ENCODE measurements around the gene CEND1.
"Not testable (repeated sequence)": the region's sequence is repeated elsewhere in the genome, so short reads cannot be mapped to it uniquely, and the experiment has no call there.

Gene CEND1

GRCh38 chr11:765802-766091, 24.1 kb downstream of the CEND1 start:
- in situ Hi-C loops (cut with HindIII; ENCODE audit: low sequenced_read_pairs) = loop anchor here (25.0 kb wide), 1 partner anchor 103 kb away; no protein-coding TSS in a partner anchor

GRCh38 chr11:765025-765801, 24.7 kb downstream of the CEND1 start:
- in situ Hi-C loops (cut with HindIII; ENCODE audit: low sequenced_read_pairs) = loop anchor here (25.0 kb wide), 1 partner anchor 103 kb away; no protein-coding TSS in a partner anchor

DNA sequence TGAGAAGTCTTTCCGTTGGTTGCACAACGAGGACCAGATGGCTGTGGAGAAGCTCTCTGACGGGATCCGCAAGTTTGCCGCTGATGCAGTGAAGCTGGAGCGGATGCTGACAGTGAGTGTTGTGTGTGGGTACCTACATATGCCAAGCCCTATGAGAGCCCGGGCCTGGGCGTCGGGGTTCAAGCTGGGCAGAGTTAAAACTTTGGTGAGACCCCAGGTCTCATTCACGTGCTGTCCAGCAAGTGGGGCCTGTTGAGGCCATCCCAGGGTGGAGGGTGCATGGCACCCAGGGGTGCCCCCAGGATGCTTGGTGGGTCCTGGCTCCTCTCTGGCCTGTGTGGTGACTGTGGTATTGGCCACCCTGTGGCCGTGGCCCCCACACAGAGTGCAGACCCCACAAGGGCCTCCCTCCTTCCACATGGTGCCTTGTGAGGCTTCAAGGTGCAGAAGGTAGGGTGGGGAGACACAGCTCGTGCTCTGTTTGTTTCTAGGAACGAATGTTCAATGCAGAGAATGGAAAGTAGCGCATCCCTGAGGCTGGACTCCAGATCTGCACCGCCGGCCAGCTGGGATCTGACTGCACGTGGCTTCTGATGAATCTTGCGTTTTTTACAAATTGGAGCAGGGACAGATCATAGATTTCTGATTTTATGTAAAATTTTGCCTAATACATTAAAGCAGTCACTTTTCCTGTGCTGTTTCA, 25.4 kb downstream of the CEND1 start:
- in situ Hi-C loops (cut with HindIII; ENCODE audit: low sequenced_read_pairs) = loop anchor here (25.0 kb wide), 1 partner anchor 102 kb away; no protein-coding TSS in a partner anchor

GRCh38 chr11:763549-764321, 26.2 kb downstream of the CEND1 start:
- in situ Hi-C loops (cut with HindIII; ENCODE audit: low sequenced_read_pairs) = loop anchor here (25.0 kb wide), 1 partner anchor 101 kb away; no protein-coding TSS in a partner anchor

- in situ Hi-C loops (cut with HindIII; ENCODE audit: low sequenced_read_pairs) = loop anchor here (25.0 kb wide), 1 partner anchor 101 kb away; no protein-coding TSS in a partner anchor
Observed at GRCh38 chr11:763073-763463, 26.8 kb downstream of the CEND1 start.

- in situ Hi-C loops (cut with HindIII; ENCODE audit: low sequenced_read_pairs) = loop anchor here (25.0 kb wide), 1 partner anchor 100 kb away; no protein-coding TSS in a partner anchor
Observed at GRCh38 chr11:762421-763072, 27.3 kb downstream of the CEND1 start.

DNA sequence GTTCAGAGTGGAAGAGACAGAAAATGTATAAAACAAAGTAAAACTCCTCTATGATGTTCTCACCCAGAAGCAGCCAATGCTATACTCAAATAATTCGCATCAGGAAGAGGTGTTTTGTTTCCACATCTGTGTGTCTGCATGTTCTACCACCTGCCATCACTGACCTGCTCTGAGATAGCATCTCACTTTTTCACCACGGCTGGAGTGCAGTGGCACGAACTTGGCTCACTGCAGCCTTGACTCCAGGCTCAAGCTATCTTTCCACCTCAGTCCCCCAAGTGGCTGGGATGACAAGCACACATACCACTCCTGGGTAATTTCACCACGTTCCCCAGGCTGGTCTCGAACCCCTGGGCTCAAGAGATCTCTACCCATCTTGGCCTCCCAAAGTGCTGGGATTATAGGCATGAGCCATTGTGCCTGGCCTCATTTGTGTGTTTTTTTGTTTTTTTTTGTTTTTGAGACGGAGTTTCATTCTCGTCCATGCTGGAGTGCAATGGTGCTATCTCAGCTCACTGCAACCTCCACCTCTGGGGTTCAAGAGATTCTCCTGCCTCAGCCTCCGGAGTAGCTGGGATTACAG, 28.3 kb downstream of the CEND1 start:
- in situ Hi-C loops (cut with HindIII; ENCODE audit: low sequenced_read_pairs) = loop anchor here (25.0 kb wide), 1 partner anchor 99 kb away; no protein-coding TSS in a partner anchor

GRCh38 chr11:760236-760635, 29.7 kb downstream of the CEND1 start:
- in situ Hi-C loops (cut with HindIII; ENCODE audit: low sequenced_read_pairs) = loop anchor here (25.0 kb wide), 1 partner anchor 98 kb away; no protein-coding TSS in a partner anchor

GRCh38 chr11:749731-750130, 40.2 kb downstream of the CEND1 start:
- in situ Hi-C loops (cut with HindIII; ENCODE audit: low sequenced_read_pairs) = loop anchor here (25.0 kb wide), 1 partner anchor 87 kb away; no protein-coding TSS in a partner anchor

DNA sequence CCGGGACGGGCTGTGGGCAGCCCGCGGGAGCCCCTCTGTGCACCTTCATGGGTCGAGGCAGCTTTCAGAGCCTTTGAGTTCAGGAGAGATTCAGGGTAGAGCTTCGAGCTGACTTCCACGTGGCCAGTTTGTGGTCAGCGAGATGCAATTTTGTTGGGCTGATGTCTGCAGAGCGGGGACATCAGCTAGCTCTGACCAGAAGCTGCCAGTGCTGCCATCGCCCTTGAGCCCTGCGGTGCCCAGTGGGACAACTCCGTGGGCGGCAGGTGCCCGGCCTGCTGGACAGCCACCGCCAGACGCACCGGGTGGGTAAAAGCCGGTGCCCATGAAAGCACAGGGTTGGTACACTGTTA, 41.9 kb downstream of the CEND1 start:
- in situ Hi-C loops (cut with HindIII; ENCODE audit: low sequenced_read_pairs) = no loop called here

DNA sequence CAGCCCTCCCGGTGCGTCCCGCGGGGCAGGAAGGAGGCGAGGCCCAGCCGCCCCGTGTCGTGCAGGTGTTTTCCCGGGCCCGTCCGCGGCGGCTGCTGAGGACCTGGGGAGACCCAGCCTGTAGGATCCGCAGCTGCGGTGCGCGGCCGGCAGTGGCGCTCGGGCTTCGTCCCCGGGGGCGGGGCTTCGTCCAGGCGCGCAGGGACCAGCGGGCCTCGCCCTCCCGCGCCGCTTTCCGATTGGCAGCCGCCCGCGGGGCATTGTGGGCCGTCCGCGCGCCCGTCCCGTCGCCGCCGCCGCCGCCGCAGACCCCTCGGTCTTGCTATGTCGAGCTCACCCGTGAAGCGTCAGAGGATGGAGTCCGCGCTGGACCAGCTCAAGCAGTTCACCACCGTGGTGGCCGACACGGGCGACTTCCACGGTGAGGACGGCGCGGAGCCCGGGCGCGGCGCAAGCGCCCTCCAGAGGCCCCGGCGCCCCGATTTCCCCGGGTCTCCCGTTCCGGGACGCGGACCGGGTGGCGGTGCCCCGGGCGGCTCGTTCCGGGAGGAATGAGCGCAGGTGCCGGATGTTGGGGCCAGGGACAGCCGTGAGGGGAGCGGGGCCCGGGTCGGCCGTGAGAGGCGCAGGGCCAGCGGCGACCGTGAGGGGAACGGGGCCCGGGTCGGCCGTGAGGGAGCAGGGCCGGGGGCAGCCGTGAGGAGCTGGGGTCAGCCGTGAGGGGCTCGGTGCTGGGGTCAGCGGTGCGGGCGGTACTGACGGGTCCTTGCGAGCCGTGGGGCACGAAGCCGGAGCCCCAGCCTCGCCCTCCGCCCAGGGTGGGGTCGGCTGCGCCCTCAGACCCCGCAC, 42.5 kb downstream of the CEND1 start, which contains the start of gene TALDO1:
Gene TALDO1, plus strand, starts transcription at position 307 of the 849 bp plus-strand sequence. Its CDS starts 18 bp downstream, at position 325.
- in situ Hi-C loops (cut with HindIII; ENCODE audit: low sequenced_read_pairs) = no loop called here

DNA sequence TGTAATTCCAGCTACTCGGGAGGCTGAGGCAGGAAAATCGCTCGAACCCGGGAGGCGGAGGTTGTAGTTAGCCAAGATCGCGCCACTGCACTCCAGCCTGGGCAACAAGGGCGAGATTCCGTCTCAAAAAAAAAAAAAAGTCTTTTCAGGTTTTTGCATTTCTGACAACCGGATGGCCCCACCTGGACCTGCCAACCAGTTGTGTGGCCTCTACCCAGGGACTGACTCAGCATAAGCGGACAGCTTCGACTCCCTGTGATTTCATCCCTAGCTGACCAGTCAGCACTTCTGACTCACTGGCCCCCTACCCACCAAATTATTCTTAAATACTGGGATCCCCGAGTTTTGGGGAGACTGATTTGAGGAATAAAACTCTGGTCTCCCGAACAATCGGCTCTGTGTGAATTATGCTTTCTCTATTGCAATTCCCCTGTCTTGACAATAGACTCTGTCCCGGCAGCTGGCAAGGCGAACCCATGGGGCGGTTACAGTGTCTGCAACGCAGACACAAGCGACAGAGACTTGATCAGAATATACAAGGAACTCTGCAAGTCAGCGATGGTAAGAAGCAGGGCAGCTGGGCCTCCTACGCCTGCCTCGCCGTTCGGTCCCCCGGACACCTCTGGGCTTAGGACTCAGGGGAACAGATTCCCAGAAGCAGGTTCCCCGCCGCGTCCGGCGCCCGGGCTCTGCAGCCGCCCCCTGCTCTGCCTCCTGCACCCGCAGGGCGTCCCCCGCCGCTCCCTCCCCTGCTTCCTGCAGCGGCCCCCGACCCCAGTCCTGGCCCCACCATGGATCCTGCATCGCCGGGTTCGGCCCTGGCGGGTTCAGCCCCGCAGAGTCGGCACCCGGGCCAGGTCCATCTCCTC, 43.4 kb downstream of the CEND1 start:
- in situ Hi-C loops (cut with HindIII; ENCODE audit: low sequenced_read_pairs) = no loop called here

- in situ Hi-C loops (cut with HindIII; ENCODE audit: low sequenced_read_pairs) = no loop called here
Observed at GRCh38 chr11:745428-745827, 44.5 kb downstream of the CEND1 start.

DNA sequence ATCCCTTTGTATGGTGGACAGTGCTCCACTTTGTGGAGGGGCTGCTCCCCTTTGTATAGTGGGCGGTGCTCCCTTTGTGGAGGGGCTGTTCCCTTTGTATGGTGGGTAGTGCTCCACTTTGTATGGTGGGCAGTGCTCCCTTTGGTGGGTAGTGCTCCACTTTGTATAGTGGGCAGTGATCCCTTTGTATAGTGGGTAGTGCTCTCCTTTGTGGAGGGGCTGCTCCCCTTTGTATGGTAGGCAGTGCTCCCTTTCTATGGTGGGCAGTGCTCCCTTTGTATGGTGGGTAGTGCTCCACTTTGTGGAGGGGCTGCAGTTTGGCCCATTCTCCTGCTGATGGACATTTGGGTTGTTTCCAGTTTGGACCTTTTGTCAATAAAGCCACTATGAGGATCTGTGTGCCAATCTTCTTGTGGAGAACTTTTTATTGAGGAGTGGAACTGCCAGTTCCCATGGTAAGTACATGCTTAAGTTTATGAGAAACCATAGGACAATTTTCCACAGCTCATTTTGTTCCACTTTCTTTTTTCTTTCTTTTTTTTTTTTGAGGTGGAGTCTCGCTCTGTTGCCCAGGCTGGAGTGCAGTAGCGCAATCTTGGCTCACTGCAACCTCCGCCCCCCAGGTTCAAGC, 47.2 kb downstream of the CEND1 start:
- in situ Hi-C loops (cut with HindIII; ENCODE audit: low sequenced_read_pairs) = no loop called here

- in situ Hi-C loops (cut with HindIII; ENCODE audit: low sequenced_read_pairs) = no loop called here
Observed at GRCh38 chr11:742156-742546, 47.7 kb downstream of the CEND1 start.

- in situ Hi-C loops (cut with HindIII; ENCODE audit: low sequenced_read_pairs) = not testable (repeated sequence)
Observed at GRCh38 chr11:737899-738298, 52.0 kb downstream of the CEND1 start.

GRCh38 chr11:737366-737765, 52.5 kb downstream of the CEND1 start:
- in situ Hi-C loops (cut with HindIII; ENCODE audit: low sequenced_read_pairs) = no loop called here
